K562 (cell line): ENCODE measurements around the gene ARF1. TPM values are rescaled to one million over a fixed set of nuclear protein-coding genes. Genes with fewer than 3 reads are reported as not detected.
A peak's percentile ranks its signal among the peaks of the same experiment; 100 is the strongest.

ENCODE experiments used
- ATF1 ChIP-seq, 2 experiments: fragments of 450-650 bp in 1 of 2; IDR thresholded peaks; 2 replicates each; pipeline ENCODE4 v1.6.1; 2016; ENCODE audit warnings: missing compliant biosample characterization in 1 of 2, missing genetic modification characterization in 1 of 2
- HDGF ChIP-seq: fragments of 450-650 bp; IDR thresholded peaks from 2 replicates; pipeline ENCODE4 v1.6.1; 2016
- MBD2 ChIP-seq: sonication (generic); IDR thresholded peaks from 2 replicates; pipeline ENCODE4 v1.6.1; 2016; ENCODE audit warnings: low read depth, borderline replicate concordance
- NRF1 ChIP-seq, 2 experiments: fragments of 450-650 bp; IDR thresholded peaks in 1 of 2; conservative IDR thresholded peaks in 1 of 2; 2 replicates each; pipeline ENCODE4 v1.6.1; 2014; ENCODE audit warnings: mild to moderate bottlenecking in 2 of 2
- POLR2AphosphoS2 ChIP-seq: IDR thresholded peaks from 2 replicates; pipeline ENCODE4 v1.6.1; 2012; ENCODE audit warnings: low read length, improper control_type of control experiment
- RBFOX2 ChIP-seq: fragments of 200-400 bp; formaldehyde crosslinking; IDR thresholded peaks from 2 replicates; pipeline ENCODE4 v1.6.1; 2017; ENCODE audit warnings: low read depth, mild to moderate bottlenecking, low read length, moderate library complexity
- SIRT6 ChIP-seq: IDR thresholded peaks from one replicate; pipeline ENCODE4 v1.6.1; 2012; ENCODE audit warnings: low read depth, mild to moderate bottlenecking, control low read depth, inconsistent platforms, low read length, moderate library complexity
- TAF1 ChIP-seq: IDR thresholded peaks from 2 replicates; pipeline ENCODE4 v1.6.1; 2011; ENCODE audit warnings: mild to moderate bottlenecking, low read length, moderate library complexity; ENCODE audit not compliant: insufficient read depth, control insufficient read depth, severe bottlenecking; ENCODE audit errors: extremely low read depth
- ZNF165 ChIP-seq: fragments of 250-450 bp; sonication (Bioruptor Pico); IDR thresholded peaks from 2 replicates; pipeline ENCODE4 v1.4.0; 2020; ENCODE audit warnings: borderline replicate concordance
- polyA plus RNA-seq, 8 experiments: library from polyadenylated mRNA; depleted of rRNA in 4 of 8; stranded (reverse) in 5 of 8; unstranded in 3 of 8; fragments of >200 nt; fragmentation: Nextera tagmentation in 2 of 8; fragmentation: Illumina TruSeq in 1 of 8; extraction: Ambion mirVana in 2 of 8; extraction: Trizol in 1 of 8; gene quantifications; 2 replicates each; pipeline versions ENCODE4 v1.2.1 to v1.2.3, GENCODE V29; 2011 to 2014; ENCODE audit warnings: inconsistent platforms in 1 of 8, missing spikeins in 1 of 8
- total RNA-seq, 7 experiments: library from RNA; depleted of rRNA in 6 of 7; stranded (reverse); fragments of >200 nt in 6 of 7; fragmentation: Illumina TruSeq in 2 of 7; extraction: Trizol in 2 of 7; gene quantifications; 2 replicates each; pipeline versions ENCODE4 v1.2.1 to v1.2.3, GENCODE V29; 2011 to 2021; ENCODE audit warnings: low replicate concordance in 1 of 7
- TF ChIP-seq, protein P1 (sequence below): sonication (generic); formaldehyde crosslinking; IDR thresholded peaks from 2 replicates; pipeline ENCODE4 v1.8.0; 2022; ENCODE audit warnings: mild to moderate bottlenecking, low read depth, missing genetic modification reagents
- TF ChIP-seq, protein P2 (sequence below): sonication (generic); formaldehyde crosslinking; IDR thresholded peaks from 2 replicates; pipeline ENCODE4 v1.8.0; 2023; ENCODE audit warnings: missing genetic modification reagents, mild to moderate bottlenecking, borderline replicate concordance
- TF ChIP-seq, protein P3 (sequence below): sonication (generic); formaldehyde crosslinking; IDR thresholded peaks from 2 replicates; pipeline ENCODE4 v1.5.0; 2020; ENCODE audit warnings: missing genetic modification reagents
- TF ChIP-seq, protein P4 (sequence below), 2 experiments: fragments of 450-650 bp; IDR thresholded peaks; 2 replicates each; pipeline ENCODE4 v1.6.1; 2016
- TF ChIP-seq, protein P5 (sequence below): sonication (generic); formaldehyde crosslinking; IDR thresholded peaks from 2 replicates; pipeline ENCODE4 v1.8.1; 2023; ENCODE audit warnings: mild to moderate bottlenecking, missing genetic modification reagents

The ARF1 gene
- total and polyA plus RNA-seq, 9 of the 15 experiments (the other 6 are each of a cell fraction or from before 2014, with no cell fraction given) = 69.8 to 593 (median 325) TPM

DNA sequence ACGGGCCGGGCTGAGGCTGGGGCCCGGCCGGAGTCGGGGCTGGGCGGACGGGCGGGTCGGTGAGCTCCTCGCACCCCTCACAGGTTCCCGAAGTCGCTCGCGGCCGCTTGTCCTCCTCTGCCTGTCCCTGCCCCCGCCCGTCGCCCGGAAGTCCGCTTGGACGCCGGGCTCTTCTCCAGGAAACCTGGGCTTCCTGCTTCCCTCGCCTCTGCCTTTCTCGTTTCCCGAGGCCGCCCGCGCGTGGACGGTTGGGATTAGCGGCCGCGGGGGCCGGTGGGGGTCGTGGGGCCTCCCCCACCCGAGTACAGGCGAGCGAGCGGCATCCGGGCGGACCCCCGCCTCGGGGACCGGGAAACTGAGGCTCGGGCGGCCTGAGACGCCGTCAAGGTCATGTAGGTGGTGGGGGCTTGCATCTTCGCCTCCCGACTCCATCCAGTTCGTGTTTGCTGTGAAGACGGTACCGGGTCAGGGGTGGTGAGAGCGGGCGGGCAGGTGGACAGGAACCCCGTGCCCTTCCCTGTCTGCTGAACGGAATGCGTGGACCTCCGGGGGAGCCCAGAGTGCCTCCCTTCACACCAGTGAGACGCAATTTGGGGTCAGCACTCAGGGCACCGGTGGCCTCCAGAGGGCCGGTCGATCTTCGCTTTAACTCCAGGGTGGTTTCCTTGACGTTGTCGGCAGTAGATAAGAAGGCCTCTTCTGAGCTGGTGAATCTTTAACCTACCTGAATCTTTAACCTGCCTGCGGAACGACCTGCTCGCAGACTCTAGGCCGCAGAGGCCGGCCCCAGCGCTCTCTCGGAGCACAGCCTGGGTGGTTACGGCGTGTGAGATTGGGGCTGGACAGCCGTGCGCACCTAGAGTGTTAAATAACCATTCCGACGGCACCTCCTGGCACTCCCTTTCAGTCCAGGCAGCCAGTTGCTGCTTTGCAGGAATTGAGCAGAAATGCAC, 686 bp downstream of the ARF1 start (continued):
- TF ChIP-seq, protein P1, sequence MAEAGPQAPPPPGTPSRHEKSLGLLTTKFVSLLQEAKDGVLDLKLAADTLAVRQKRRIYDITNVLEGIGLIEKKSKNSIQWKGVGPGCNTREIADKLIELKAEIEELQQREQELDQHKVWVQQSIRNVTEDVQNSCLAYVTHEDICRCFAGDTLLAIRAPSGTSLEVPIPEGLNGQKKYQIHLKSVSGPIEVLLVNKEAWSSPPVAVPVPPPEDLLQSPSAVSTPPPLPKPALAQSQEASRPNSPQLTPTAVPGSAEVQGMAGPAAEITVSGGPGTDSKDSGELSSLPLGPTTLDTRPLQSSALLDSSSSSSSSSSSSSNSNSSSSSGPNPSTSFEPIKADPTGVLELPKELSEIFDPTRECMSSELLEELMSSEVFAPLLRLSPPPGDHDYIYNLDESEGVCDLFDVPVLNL = peak; percentile 33; the same call in 1 of the 2 replicates
- TF ChIP-seq, protein P2, sequence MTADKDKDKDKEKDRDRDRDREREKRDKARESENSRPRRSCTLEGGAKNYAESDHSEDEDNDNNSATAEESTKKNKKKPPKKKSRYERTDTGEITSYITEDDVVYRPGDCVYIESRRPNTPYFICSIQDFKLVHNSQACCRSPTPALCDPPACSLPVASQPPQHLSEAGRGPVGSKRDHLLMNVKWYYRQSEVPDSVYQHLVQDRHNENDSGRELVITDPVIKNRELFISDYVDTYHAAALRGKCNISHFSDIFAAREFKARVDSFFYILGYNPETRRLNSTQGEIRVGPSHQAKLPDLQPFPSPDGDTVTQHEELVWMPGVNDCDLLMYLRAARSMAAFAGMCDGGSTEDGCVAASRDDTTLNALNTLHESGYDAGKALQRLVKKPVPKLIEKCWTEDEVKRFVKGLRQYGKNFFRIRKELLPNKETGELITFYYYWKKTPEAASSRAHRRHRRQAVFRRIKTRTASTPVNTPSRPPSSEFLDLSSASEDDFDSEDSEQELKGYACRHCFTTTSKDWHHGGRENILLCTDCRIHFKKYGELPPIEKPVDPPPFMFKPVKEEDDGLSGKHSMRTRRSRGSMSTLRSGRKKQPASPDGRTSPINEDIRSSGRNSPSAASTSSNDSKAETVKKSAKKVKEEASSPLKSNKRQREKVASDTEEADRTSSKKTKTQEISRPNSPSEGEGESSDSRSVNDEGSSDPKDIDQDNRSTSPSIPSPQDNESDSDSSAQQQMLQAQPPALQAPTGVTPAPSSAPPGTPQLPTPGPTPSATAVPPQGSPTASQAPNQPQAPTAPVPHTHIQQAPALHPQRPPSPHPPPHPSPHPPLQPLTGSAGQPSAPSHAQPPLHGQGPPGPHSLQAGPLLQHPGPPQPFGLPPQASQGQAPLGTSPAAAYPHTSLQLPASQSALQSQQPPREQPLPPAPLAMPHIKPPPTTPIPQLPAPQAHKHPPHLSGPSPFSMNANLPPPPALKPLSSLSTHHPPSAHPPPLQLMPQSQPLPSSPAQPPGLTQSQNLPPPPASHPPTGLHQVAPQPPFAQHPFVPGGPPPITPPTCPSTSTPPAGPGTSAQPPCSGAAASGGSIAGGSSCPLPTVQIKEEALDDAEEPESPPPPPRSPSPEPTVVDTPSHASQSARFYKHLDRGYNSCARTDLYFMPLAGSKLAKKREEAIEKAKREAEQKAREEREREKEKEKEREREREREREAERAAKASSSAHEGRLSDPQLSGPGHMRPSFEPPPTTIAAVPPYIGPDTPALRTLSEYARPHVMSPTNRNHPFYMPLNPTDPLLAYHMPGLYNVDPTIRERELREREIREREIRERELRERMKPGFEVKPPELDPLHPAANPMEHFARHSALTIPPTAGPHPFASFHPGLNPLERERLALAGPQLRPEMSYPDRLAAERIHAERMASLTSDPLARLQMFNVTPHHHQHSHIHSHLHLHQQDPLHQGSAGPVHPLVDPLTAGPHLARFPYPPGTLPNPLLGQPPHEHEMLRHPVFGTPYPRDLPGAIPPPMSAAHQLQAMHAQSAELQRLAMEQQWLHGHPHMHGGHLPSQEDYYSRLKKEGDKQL (CRISPR knock-in tag) = 0 out of 2 replicates have a peak, but pooled peaks have one; percentile 2
- peak; percentile 87 for TF ChIP-seq RBFOX2
- no peak for TF ChIP-seq SIRT6
- TF ChIP-seq, protein P3, sequence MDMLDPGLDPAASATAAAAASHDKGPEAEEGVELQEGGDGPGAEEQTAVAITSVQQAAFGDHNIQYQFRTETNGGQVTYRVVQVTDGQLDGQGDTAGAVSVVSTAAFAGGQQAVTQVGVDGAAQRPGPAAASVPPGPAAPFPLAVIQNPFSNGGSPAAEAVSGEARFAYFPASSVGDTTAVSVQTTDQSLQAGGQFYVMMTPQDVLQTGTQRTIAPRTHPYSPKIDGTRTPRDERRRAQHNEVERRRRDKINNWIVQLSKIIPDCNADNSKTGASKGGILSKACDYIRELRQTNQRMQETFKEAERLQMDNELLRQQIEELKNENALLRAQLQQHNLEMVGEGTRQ (CRISPR knock-in tag) = 0 out of 2 replicates have a peak, but pooled peaks have one; percentile 1
- TF ChIP-seq NRF1 (conservative IDR thresholded peaks at IDR 0.05 in 1 of 2, IDR thresholded peaks at IDR 0.05 in 1 of 2) = 0 out of 4 replicates have a peak, but pooled peaks have one; percentile 6 to 27
- TF ChIP-seq POLR2AphosphoS2 = no peak
- TF ChIP-seq ZNF165 = no peak
- TF ChIP-seq, protein P4, sequence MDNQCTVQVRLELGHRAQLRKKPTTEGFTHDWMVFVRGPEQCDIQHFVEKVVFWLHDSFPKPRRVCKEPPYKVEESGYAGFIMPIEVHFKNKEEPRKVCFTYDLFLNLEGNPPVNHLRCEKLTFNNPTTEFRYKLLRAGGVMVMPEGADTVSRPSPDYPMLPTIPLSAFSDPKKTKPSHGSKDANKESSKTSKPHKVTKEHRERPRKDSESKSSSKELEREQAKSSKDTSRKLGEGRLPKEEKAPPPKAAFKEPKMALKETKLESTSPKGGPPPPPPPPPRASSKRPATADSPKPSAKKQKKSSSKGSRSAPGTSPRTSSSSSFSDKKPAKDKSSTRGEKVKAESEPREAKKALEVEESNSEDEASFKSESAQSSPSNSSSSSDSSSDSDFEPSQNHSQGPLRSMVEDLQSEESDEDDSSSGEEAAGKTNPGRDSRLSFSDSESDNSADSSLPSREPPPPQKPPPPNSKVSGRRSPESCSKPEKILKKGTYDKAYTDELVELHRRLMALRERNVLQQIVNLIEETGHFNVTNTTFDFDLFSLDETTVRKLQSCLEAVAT (IDR thresholded peaks at IDR 0.05) = peak in 1 of 2 experiments; percentile 59; a peak in 1 of 4 replicates
- peak; percentile 7; the same call in 1 of the 2 replicates for TF ChIP-seq MBD2
- TF ChIP-seq TAF1 = peak; percentile 9
- TF ChIP-seq ATF1 (CRISPR knock-in tag; IDR thresholded peaks at IDR 0.05) = no peak
- peak; percentile 72; the same call in 1 of the 2 replicates for TF ChIP-seq ATF1 (tag; IDR thresholded peaks at IDR 0.05)
- TF ChIP-seq HDGF = 0 out of 2 replicates have a peak, but pooled peaks have one; percentile 49
- TF ChIP-seq, protein P5, sequence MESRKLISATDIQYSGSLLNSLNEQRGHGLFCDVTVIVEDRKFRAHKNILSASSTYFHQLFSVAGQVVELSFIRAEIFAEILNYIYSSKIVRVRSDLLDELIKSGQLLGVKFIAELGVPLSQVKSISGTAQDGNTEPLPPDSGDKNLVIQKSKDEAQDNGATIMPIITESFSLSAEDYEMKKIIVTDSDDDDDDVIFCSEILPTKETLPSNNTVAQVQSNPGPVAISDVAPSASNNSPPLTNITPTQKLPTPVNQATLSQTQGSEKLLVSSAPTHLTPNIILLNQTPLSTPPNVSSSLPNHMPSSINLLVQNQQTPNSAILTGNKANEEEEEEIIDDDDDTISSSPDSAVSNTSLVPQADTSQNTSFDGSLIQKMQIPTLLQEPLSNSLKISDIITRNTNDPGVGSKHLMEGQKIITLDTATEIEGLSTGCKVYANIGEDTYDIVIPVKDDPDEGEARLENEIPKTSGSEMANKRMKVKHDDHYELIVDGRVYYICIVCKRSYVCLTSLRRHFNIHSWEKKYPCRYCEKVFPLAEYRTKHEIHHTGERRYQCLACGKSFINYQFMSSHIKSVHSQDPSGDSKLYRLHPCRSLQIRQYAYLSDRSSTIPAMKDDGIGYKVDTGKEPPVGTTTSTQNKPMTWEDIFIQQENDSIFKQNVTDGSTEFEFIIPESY = no peak; the same call in 1 of the 2 replicates
